Endothelial cell (in vitro differentiated cells): ENCODE data around the gene CTAG1A. TPM values are rescaled to one million over a fixed set of nuclear protein-coding genes. Genes with fewer than 3 reads are reported as not detected.

Experiments
- DNase-seq: peaks from one replicate; pipeline ENCODE4 v3.0.0; 2021; ENCODE audit warnings: low spot score
- H3K27ac Mint-ChIP-seq: one replicate; pipeline ENCODE4 v1.8.0; 2021; ENCODE audit warnings: mixed read lengths, inconsistent platforms; ENCODE audit not compliant: unreplicated experiment
- H3K27me3 Mint-ChIP-seq: one replicate; pipeline ENCODE4 v1.8.0; 2021; ENCODE audit warnings: mild to moderate bottlenecking, moderate library complexity, mixed read lengths, inconsistent platforms; ENCODE audit not compliant: unreplicated experiment
- H3K36me3 Mint-ChIP-seq: one replicate; pipeline ENCODE4 v1.8.0; 2021; ENCODE audit warnings: mild to moderate bottlenecking, low read depth, mixed read lengths, inconsistent platforms; ENCODE audit not compliant: unreplicated experiment
- H3K4me1 Mint-ChIP-seq: one replicate; pipeline ENCODE4 v1.8.0; 2021; ENCODE audit warnings: mild to moderate bottlenecking, mixed read lengths, inconsistent platforms; ENCODE audit not compliant: unreplicated experiment
- H3K4me3 Mint-ChIP-seq: one replicate; pipeline ENCODE4 v1.8.0; 2021; ENCODE audit warnings: mild to moderate bottlenecking, mixed read lengths, inconsistent platforms; ENCODE audit not compliant: unreplicated experiment
- H3K9me3 Mint-ChIP-seq: one replicate; pipeline ENCODE4 v1.8.0; 2021; ENCODE audit warnings: mixed read lengths, inconsistent platforms; ENCODE audit not compliant: unreplicated experiment
- CTCF ChIP-seq: fragments of 200-600 bp; sonication (generic); IDR thresholded peaks from one replicate; pipeline ENCODE4 v1.5.0; 2021; ENCODE audit warnings: antibody characterized with exemption; ENCODE audit not compliant: unreplicated experiment
- total RNA-seq: library from RNA; stranded (reverse); fragmentation: NEBNext Ultra II Directional; extraction: Animal tissue kit (Norgen Biotek cat#: 25700); gene quantifications from one replicate; pipeline ENCODE4 v1.2.1, GENCODE V29; 2021; ENCODE audit not compliant: unreplicated experiment

CTAG1A gene
- total RNA-seq, 1 donor from 2014 or later: not detected

GRCh38 chrX:154600759-154601374, 15.9 kb downstream of the CTAG1A start:
- Mint-ChIP-seq H3K9me3 (no peaks in the 10 kb centered on the region), H3K4me3 (no peak overlapping the region), H3K27ac (no peak overlapping the region), H3K36me3 (no peaks in the 10 kb centered on the region), H3K27me3 (peaks cover 2% of the 10 kb centered on the region), H3K4me1 (peaks cover 2% of the 10 kb centered on the region)
- DNase-seq: no peak
- TF ChIP-seq CTCF: no peak

- no peak for DNase-seq
- Mint-ChIP-seq H3K27me3 (peaks cover 6% of the 10 kb centered on the region), H3K36me3 (no peaks in the 10 kb centered on the region), H3K4me3 (no peak overlapping the region), H3K27ac (no peak overlapping the region), H3K9me3 (no peaks in the 10 kb centered on the region), H3K4me1 (peaks cover 2% of the 10 kb centered on the region)
- no peak for TF ChIP-seq CTCF
Observed at GRCh38 chrX:154602226-154602625, 17.3 kb downstream of the CTAG1A start.

GRCh38 chrX:154602766-154603437, 18.0 kb downstream of the CTAG1A start:
- Mint-ChIP-seq H3K9me3 (no peaks in the 10 kb centered on the region), H3K4me1 (peaks cover 2% of the 10 kb centered on the region), H3K36me3 (no peaks in the 10 kb centered on the region), H3K4me3 (no peak overlapping the region), H3K27me3 (peaks cover 6% of the 10 kb centered on the region), H3K27ac (peak overlapping the region; percentile 48)
- DNase-seq: no peak
- TF ChIP-seq CTCF: no peak

GRCh38 chrX:154603438-154604430, 18.8 kb downstream of the CTAG1A start:
- no peak for DNase-seq
- Mint-ChIP-seq H3K4me3 (no peak overlapping the region), H3K27me3 (peaks cover 6% of the 10 kb centered on the region), H3K9me3 (no peaks in the 10 kb centered on the region), H3K4me1 (peaks cover 4% of the 10 kb centered on the region), H3K36me3 (no peaks in the 10 kb centered on the region), H3K27ac (no peak overlapping the region)
- TF ChIP-seq CTCF: no peak
